ENCODE results near the gene SDCBP2. TPM values are rescaled to one million over a fixed set of nuclear protein-coding genes. Genes with fewer than 3 reads are reported as not detected.

The SDCBP2 gene
- total and polyA plus RNA-seq, 2 of the 13 experiments (the other 11 are each of a cell fraction or from before 2014, with no cell fraction given), result 1.2 to 2.4 TPM

DNA sequence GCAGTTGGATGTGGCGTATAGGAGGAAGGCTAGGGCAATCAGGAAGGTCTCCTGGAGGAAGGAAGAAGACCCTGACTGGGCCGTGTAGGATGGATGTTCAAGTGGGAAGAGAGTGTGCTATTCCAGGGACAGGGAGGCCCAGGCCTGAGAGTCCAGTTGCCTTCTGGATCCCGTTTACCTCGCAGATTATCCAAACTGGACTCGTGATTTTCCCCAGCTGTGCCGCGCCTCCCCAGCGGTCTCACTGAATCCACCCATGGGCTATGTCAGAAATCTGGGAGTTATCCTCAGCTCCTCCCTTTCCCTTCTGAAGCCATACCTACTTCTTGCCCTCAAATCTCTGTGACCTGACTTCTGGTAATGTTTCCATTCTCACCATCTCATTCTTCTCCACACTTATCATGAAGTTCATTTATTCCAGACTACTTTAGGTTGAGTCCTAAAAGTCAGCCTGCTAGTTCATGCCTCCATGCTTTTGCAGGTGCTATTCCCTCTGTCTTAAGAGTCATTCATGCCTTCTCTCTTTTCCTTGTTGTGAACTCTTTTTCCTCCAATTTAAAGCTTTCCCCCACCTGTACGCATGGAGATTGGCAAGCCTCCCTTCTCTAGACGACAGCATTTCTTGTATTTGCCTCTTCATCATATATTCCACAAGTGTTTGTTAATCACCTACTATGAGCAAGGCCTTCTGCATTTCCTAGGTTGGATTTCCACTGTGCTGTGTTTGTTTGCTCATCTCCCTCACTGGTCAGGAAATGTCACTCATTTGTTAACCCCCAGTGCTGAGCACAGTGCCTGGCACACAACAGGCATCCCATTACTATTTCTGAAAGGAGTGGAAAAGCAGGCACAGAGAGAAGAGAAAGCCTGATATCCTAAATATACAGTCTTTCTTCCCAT lies 2.7 kb downstream of the SDCBP2 start:
- peaks cover 18% of the 10 kb centered on the region; the same call in 1 of the 2 replicates for H4K20me1 ChIP-seq (ENCODE audit: insufficient read depth, low read length)
- H3K9me3 ChIP-seq (ENCODE audit: low read length), result no peaks in the 10 kb centered on the region
- H3K4me1 ChIP-seq (ENCODE audit: insufficient read depth, low read length), result peaks cover 67% of the 10 kb centered on the region
- H3K79me2 ChIP-seq (ENCODE audit: insufficient read depth, low read length), result peaks cover 50% of the 10 kb centered on the region
- CTCF ChIA-PET (ENCODE audit: low intra/inter-chr PET ratio, low total read pairs), result no interaction called here
- H3K9ac ChIP-seq (ENCODE audit: insufficient read depth, low read depth, low read length), result peak overlapping the region; percentile 100
- DNase-seq (ENCODE audit: low spot score), result no peak
- peak overlapping the region; percentile 98 for H3K27ac ChIP-seq (ENCODE audit: extremely low read length, insufficient read depth, low read length)
- peak overlapping the region; percentile 80 to 98 (median 96) for H3K4me3 ChIP-seq (replicated peaks in 1 of 3; ENCODE audit: insufficient read depth in 1 of 3, low read depth in 2 of 3, low read length in 3 of 3)
- intact Hi-C loops (cut with micrococcal nuclease; ENCODE audit: unreplicated experiment) (loop anchor here (5.0 kb wide), 1 partner anchor 36 kb away; no protein-coding TSS in a partner anchor), in situ Hi-C loops (cut with HindIII; ENCODE audit: extremely low pct_ligation_motif_present, low pct_unique_long_range_greater_than_20kb) (no loop called here)
- POLR2A ChIA-PET, result interaction anchor here (0.7 to 3.4 kb wide), 39 partner anchors 9 to 783 kb away, joined by 3 to 41 read pairs (median 4); partner anchors contain the start of genes CSNK2A1, FKBP1A, NSFL1C and PSMF1
- no peak overlapping the region for H2AFZ ChIP-seq (ENCODE audit: low read length)
- FAIRE-seq, result peak; percentile 39
- peaks cover 0 to 2% of the 10 kb centered on the region in 2 experiments; a peak in 1 of 5 replicates for H3K36me3 ChIP-seq (replicated peaks in 1 of 2; ENCODE audit: control insufficient read depth in 1 of 2, insufficient read depth in 2 of 2, low read length in 2 of 2)
- no peaks in the 10 kb centered on the region; a peak in 2 of 5 replicates for H3K27me3 ChIP-seq (ENCODE audit: control insufficient read depth in 1 of 2, insufficient read depth in 2 of 2, low read length in 2 of 2)
- 38% methylated on average over 10 of the region's 10 CpGs for WGBS (ENCODE audit: low lambda C conversion rate)
- BruUV-seq (replicated peaks), result no TSS peak
- peak overlapping the region; percentile 98 for H3K4me2 ChIP-seq (ENCODE audit: low read depth, low read length)
- no peak for ATAC-seq
- TF ChIP-seq ZNF7 (CRISPR knock-in tag; IDR thresholded peaks at IDR 0.05) (no peak), CENPX (CRISPR knock-in tag; IDR thresholded peaks at IDR 0.05) (no peak), ZMYM3 (CRISPR knock-in tag; IDR thresholded peaks at IDR 0.05) (peak; percentile 61), NFE2 (CRISPR knock-in tag; IDR thresholded peaks at IDR 0.05) (no peak), DR1 (CRISPR knock-in tag; IDR thresholded peaks at IDR 0.05) (no peak), SAFB2 (CRISPR knock-in tag; IDR thresholded peaks at IDR 0.05; ENCODE audit: borderline replicate concordance, low read depth) (no peak), SMC3 (IDR thresholded peaks at IDR 0.05; ENCODE audit: low read length) (no peak), ERF (CRISPR knock-in tag; IDR thresholded peaks at IDR 0.05) (no peak), ZSCAN31 (CRISPR knock-in tag; IDR thresholded peaks at IDR 0.05; ENCODE audit: low read depth) (no peak), ZNF614 (CRISPR knock-in tag; IDR thresholded peaks at IDR 0.05; ENCODE audit: borderline replicate concordance) (no peak), BRCA1 (CRISPR knock-in tag; IDR thresholded peaks at IDR 0.05) (0 out of 2 replicates have a peak, but pooled peaks have one; percentile 41), MIER2 (CRISPR knock-in tag; IDR thresholded peaks at IDR 0.05) (no peak), MIER3 (CRISPR knock-in tag; IDR thresholded peaks at IDR 0.05; ENCODE audit: borderline replicate concordance) (0 out of 2 replicates have a peak, but pooled peaks have one; percentile 26), ZNF34 (CRISPR knock-in tag; IDR thresholded peaks at IDR 0.05; ENCODE audit: borderline replicate concordance) (peak; percentile 26; the same call in 1 of the 2 replicates), ZNF329 (CRISPR knock-in tag; IDR thresholded peaks at IDR 0.05; ENCODE audit: low read depth) (no peak), DNMT1 (CRISPR knock-in tag; IDR thresholded peaks at IDR 0.05) (no peak), ZNF160 (CRISPR knock-in tag; IDR thresholded peaks at IDR 0.05) (0 out of 2 replicates have a peak, but pooled peaks have one; percentile 18), TBX3 (IDR thresholded peaks at IDR 0.05; ENCODE audit: borderline replicate concordance) (no peak), REXO4 (CRISPR knock-in tag; IDR thresholded peaks at IDR 0.05; ENCODE audit: borderline replicate concordance) (no peak)
- TF ChIP-seq, protein P1, sequence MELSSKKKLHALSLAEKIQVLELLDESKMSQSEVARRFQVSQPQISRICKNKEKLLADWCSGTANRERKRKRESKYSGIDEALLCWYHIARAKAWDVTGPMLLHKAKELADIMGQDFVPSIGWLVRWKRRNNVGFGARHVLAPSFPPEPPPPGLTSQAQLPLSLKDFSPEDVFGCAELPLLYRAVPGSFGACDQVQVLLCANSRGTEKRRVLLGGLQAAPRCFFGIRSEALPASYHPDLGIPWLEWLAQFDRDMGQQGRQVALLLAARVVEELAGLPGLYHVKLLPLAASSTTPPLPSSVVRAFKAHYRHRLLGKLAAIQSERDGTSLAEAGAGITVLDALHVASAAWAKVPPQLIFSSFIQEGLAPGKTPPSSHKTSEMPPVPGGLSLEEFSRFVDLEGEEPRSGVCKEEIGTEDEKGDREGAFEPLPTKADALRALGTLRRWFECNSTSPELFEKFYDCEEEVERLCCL (CRISPR knock-in tag; IDR thresholded peaks at IDR 0.05; ENCODE audit: borderline replicate concordance), result no peak
- TF ChIP-seq, protein P2, sequence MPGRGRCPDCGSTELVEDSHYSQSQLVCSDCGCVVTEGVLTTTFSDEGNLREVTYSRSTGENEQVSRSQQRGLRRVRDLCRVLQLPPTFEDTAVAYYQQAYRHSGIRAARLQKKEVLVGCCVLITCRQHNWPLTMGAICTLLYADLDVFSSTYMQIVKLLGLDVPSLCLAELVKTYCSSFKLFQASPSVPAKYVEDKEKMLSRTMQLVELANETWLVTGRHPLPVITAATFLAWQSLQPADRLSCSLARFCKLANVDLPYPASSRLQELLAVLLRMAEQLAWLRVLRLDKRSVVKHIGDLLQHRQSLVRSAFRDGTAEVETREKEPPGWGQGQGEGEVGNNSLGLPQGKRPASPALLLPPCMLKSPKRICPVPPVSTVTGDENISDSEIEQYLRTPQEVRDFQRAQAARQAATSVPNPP (CRISPR knock-in tag; IDR thresholded peaks at IDR 0.05), result no peak
